HG02678 (cell line): ENCODE data around the gene PGAM4.
"Not testable (repeated sequence)": the region's sequence is repeated elsewhere in the genome, so short reads cannot be mapped to it uniquely, and the experiment has no call there.

Experiments used
- ATAC-seq: cut with Tn5 transposase; IDR thresholded peaks from one replicate; pipeline ENCODE4 v1.9.1; 2021; ENCODE audit warnings: mild to moderate bottlenecking, moderate library complexity; ENCODE audit not compliant: unreplicated experiment

Gene PGAM4

GRCh38 chrX:77930581-77930980 is 38.9 kb downstream of the PGAM4 start:
- no peak for ATAC-seq

GRCh38 chrX:77925764-77926163 is 43.7 kb downstream of the PGAM4 start:
- no peak for ATAC-seq

GRCh38 chrX:77924320-77924859 is 45.0 kb downstream of the PGAM4 start:
- ATAC-seq: no peak

GRCh38 chrX:77922787-77923186 is 46.7 kb downstream of the PGAM4 start:
- ATAC-seq: no peak

- ATAC-seq: not testable (repeated sequence)
Measured at GRCh38 chrX:77919370-77919769, 50.1 kb downstream of the PGAM4 start.

- ATAC-seq: no peak
Measured at GRCh38 chrX:77918568-77918967, 50.9 kb downstream of the PGAM4 start.
